WTC11 (cell line): Measurements from ENCODE around the gene EBF3. TPM values are rescaled to one million over a fixed set of nuclear protein-coding genes. Genes with fewer than 3 reads are reported as not detected.

Experiments
- ATAC-seq: fragments of 200-7000 bp; cut with Tn5 transposase; 2 replicates; pipeline ENCODE4 v1.10.0; 2021; ENCODE audit warnings: mild to moderate bottlenecking, moderate library complexity
- CTCF ChIA-PET: fragments of 300-600 bp; sonication (Branson Sonifier 250); formaldehyde crosslinking; loops from one replicate; lab custom pipeline; 2021; ENCODE audit warnings: antibody characterized with exemption; lab: Charles Lee
- POLR2A ChIA-PET: fragments of 350-600 bp; sonication (Branson Sonifier 250); formaldehyde crosslinking; loops from one replicate; lab custom pipeline; 2021; ENCODE audit warnings: antibody characterized with exemption; lab: Charles Lee
- DNase-seq: peaks from one replicate; pipeline ENCODE4 v3.0.0; 2021; ENCODE audit warnings: low spot score
- H3K27ac Mint-ChIP-seq: 2 replicates; pipeline ENCODE4 v1.8.0; 2021; ENCODE audit warnings: mixed read lengths
- H3K27me3 Mint-ChIP-seq: 2 replicates; pipeline ENCODE4 v1.8.0; 2021; ENCODE audit warnings: low read depth, mild to moderate bottlenecking, moderate library complexity, mixed read lengths
- H3K36me3 Mint-ChIP-seq: 2 replicates; pipeline ENCODE4 v1.8.0; 2021; ENCODE audit warnings: mixed read lengths
- H3K4me1 Mint-ChIP-seq: 2 replicates; pipeline ENCODE4 v1.8.0; 2022; ENCODE audit warnings: mixed read lengths
- H3K4me3 Mint-ChIP-seq: 2 replicates; pipeline ENCODE4 v1.8.0; 2021; ENCODE audit warnings: mild to moderate bottlenecking, moderate library complexity, mixed read lengths
- H3K9me3 Mint-ChIP-seq: 2 replicates; pipeline ENCODE4 v1.8.0; 2021; ENCODE audit warnings: mixed read lengths
- ATF1 ChIP-seq: sonication (generic); formaldehyde crosslinking; IDR thresholded peaks from 2 replicates; pipeline ENCODE4 v1.8.1; 2023; ENCODE audit warnings: mild to moderate bottlenecking, moderate library complexity, missing genetic modification reagents
- CREB1 ChIP-seq: sonication (generic); formaldehyde crosslinking; IDR thresholded peaks from 2 replicates; pipeline ENCODE4 v1.8.0; 2023; ENCODE audit warnings: mild to moderate bottlenecking, missing genetic modification reagents
- ELF4 ChIP-seq: sonication (generic); formaldehyde crosslinking; IDR thresholded peaks from 2 replicates; pipeline ENCODE4 v1.8.1; 2022; ENCODE audit warnings: low read depth, mild to moderate bottlenecking, moderate library complexity, missing genetic modification reagents
- JUN ChIP-seq: sonication (generic); formaldehyde crosslinking; IDR thresholded peaks from 2 replicates; pipeline ENCODE4 v1.8.0; 2023; ENCODE audit warnings: mild to moderate bottlenecking, missing genetic modification reagents
- KAT7 ChIP-seq: sonication (generic); formaldehyde crosslinking; IDR thresholded peaks from 2 replicates; pipeline ENCODE4 v1.8.1; 2023; ENCODE audit warnings: missing genetic modification reagents, mild to moderate bottlenecking, borderline replicate concordance
- MXD4 ChIP-seq: fragments of 250-450 bp; sonication (Bioruptor Pico); IDR thresholded peaks from 2 replicates; pipeline ENCODE4 v1.8.0; 2021; ENCODE audit warnings: mild to moderate bottlenecking, moderate library complexity, borderline replicate concordance
- NFYB ChIP-seq: sonication (generic); formaldehyde crosslinking; conservative IDR thresholded peaks from 2 replicates; pipeline ENCODE4 v1.8.0; 2022; ENCODE audit warnings: low read depth, missing genetic modification reagents
- PRRX2 ChIP-seq: fragments of 250-450 bp; sonication (Bioruptor Pico); IDR thresholded peaks from 2 replicates; pipeline ENCODE4 v1.8.0; 2021; ENCODE audit warnings: mild to moderate bottlenecking
- RELA ChIP-seq: sonication (generic); formaldehyde crosslinking; IDR thresholded peaks from 2 replicates; pipeline ENCODE4 v1.8.1; 2022; ENCODE audit warnings: missing genetic modification reagents, mild to moderate bottlenecking, borderline replicate concordance
- SMAD3 ChIP-seq: sonication (generic); formaldehyde crosslinking; IDR thresholded peaks from 2 replicates; pipeline ENCODE4 v1.8.0; 2022; ENCODE audit warnings: missing genetic modification reagents, mild to moderate bottlenecking, borderline replicate concordance
- SMAD4 ChIP-seq: sonication (generic); formaldehyde crosslinking; IDR thresholded peaks from 2 replicates; pipeline ENCODE4 v1.8.0; 2022; ENCODE audit warnings: mild to moderate bottlenecking, missing genetic modification reagents
- SP1 ChIP-seq: sonication (generic); formaldehyde crosslinking; conservative IDR thresholded peaks from 2 replicates; pipeline ENCODE4 v1.8.1; 2022; ENCODE audit warnings: missing genetic modification reagents
- TEAD1 ChIP-seq: sonication (generic); formaldehyde crosslinking; IDR thresholded peaks from 2 replicates; pipeline ENCODE4 v1.8.0; 2022; ENCODE audit warnings: mild to moderate bottlenecking, missing genetic modification reagents
- ZNF263 ChIP-seq: sonication (generic); formaldehyde crosslinking; IDR thresholded peaks from 2 replicates; pipeline ENCODE4 v1.8.1; 2022; ENCODE audit warnings: low read depth, mild to moderate bottlenecking, moderate library complexity, missing genetic modification reagents
- ZNF317 ChIP-seq: sonication (generic); formaldehyde crosslinking; IDR thresholded peaks from 2 replicates; pipeline ENCODE4 v1.8.1; 2023; ENCODE audit warnings: low read depth, mild to moderate bottlenecking, moderate library complexity, missing genetic modification reagents, borderline replicate concordance
- ZNF671 ChIP-seq: fragments of 250-450 bp; sonication (Bioruptor Pico); IDR thresholded peaks from 2 replicates; pipeline ENCODE4 v1.8.0; 2021; ENCODE audit warnings: mild to moderate bottlenecking
- total RNA-seq: library from RNA; stranded (reverse); gene quantifications from 3 replicates; pipeline ENCODE4 v1.2.3, GENCODE V29; 2021
- TF ChIP-seq, protein P1 (sequence below): fragments of 250-450 bp; sonication (Bioruptor Pico); IDR thresholded peaks from 2 replicates; pipeline ENCODE4 v1.9.0; 2021; ENCODE audit warnings: mild to moderate bottlenecking
- TF ChIP-seq, protein P2 (sequence below): sonication (generic); formaldehyde crosslinking; IDR thresholded peaks from 2 replicates; pipeline ENCODE4 v1.8.0; 2023; ENCODE audit warnings: mild to moderate bottlenecking, missing genetic modification reagents
- TF ChIP-seq, protein P3 (sequence below): sonication (generic); formaldehyde crosslinking; conservative IDR thresholded peaks from 2 replicates; pipeline ENCODE4 v1.8.1; 2022; ENCODE audit warnings: mild to moderate bottlenecking, missing genetic modification reagents
- TF ChIP-seq, protein P4 (sequence below): sonication (generic); formaldehyde crosslinking; IDR thresholded peaks from 2 replicates; pipeline ENCODE4 v1.8.0; 2022; ENCODE audit warnings: mild to moderate bottlenecking, missing genetic modification reagents
- TF ChIP-seq, protein P5 (sequence below): fragments of 250-450 bp; sonication (Bioruptor Pico); IDR thresholded peaks from 2 replicates; pipeline ENCODE4 v1.9.0; 2021; ENCODE audit warnings: mild to moderate bottlenecking
- TF ChIP-seq, protein P6 (sequence below): fragments of 250-450 bp; sonication (Bioruptor Pico); IDR thresholded peaks from 2 replicates; pipeline ENCODE4 v1.9.0; 2021; ENCODE audit warnings: moderate library complexity, mild to moderate bottlenecking, inconsistent platforms, borderline replicate concordance

The EBF3 gene
- total RNA-seq, 1 experiment from 2014 or later, result 1.2 TPM

DNA sequence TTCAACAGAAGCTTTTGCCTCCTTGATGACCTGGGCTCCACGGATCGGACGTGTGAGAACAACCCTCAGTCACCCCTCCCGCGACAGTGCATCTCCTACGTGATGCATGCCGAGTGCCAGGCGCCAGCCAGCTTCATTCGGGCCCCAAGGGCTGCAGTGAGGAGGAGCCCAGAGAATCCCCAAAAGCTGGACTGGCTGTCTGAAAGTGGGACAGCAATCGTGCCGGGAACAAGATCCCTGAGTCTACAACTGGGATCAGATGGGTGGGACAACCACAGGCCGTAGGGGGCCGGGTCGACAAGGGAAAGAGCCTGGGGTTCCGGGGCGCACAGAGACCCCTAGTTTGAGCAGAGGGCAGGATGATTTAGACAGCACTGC lies 27.2 kb downstream of the EBF3 start:
- no peak for TF ChIP-seq SP1 (CRISPR knock-in tag)
- TF ChIP-seq, protein P1, sequence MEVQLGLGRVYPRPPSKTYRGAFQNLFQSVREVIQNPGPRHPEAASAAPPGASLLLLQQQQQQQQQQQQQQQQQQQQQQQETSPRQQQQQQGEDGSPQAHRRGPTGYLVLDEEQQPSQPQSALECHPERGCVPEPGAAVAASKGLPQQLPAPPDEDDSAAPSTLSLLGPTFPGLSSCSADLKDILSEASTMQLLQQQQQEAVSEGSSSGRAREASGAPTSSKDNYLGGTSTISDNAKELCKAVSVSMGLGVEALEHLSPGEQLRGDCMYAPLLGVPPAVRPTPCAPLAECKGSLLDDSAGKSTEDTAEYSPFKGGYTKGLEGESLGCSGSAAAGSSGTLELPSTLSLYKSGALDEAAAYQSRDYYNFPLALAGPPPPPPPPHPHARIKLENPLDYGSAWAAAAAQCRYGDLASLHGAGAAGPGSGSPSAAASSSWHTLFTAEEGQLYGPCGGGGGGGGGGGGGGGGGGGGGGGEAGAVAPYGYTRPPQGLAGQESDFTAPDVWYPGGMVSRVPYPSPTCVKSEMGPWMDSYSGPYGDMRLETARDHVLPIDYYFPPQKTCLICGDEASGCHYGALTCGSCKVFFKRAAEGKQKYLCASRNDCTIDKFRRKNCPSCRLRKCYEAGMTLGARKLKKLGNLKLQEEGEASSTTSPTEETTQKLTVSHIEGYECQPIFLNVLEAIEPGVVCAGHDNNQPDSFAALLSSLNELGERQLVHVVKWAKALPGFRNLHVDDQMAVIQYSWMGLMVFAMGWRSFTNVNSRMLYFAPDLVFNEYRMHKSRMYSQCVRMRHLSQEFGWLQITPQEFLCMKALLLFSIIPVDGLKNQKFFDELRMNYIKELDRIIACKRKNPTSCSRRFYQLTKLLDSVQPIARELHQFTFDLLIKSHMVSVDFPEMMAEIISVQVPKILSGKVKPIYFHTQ (CRISPR knock-in tag), result no peak
- TF ChIP-seq SMAD4 (CRISPR knock-in tag), result no peak
- TF ChIP-seq, protein P2, sequence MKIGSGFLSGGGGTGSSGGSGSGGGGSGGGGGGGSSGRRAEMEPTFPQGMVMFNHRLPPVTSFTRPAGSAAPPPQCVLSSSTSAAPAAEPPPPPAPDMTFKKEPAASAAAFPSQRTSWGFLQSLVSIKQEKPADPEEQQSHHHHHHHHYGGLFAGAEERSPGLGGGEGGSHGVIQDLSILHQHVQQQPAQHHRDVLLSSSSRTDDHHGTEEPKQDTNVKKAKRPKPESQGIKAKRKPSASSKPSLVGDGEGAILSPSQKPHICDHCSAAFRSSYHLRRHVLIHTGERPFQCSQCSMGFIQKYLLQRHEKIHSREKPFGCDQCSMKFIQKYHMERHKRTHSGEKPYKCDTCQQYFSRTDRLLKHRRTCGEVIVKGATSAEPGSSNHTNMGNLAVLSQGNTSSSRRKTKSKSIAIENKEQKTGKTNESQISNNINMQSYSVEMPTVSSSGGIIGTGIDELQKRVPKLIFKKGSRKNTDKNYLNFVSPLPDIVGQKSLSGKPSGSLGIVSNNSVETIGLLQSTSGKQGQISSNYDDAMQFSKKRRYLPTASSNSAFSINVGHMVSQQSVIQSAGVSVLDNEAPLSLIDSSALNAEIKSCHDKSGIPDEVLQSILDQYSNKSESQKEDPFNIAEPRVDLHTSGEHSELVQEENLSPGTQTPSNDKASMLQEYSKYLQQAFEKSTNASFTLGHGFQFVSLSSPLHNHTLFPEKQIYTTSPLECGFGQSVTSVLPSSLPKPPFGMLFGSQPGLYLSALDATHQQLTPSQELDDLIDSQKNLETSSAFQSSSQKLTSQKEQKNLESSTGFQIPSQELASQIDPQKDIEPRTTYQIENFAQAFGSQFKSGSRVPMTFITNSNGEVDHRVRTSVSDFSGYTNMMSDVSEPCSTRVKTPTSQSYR (CRISPR knock-in tag), result no peak
- no peak for TF ChIP-seq TEAD1 (CRISPR knock-in tag)
- no peak for TF ChIP-seq ZNF317
- TF ChIP-seq NFYB, result no peak
- no peak for TF ChIP-seq ZNF671 (CRISPR knock-in tag)
- TF ChIP-seq PRRX2 (CRISPR knock-in tag), result no peak
- TF ChIP-seq ATF1, result no peak
- TF ChIP-seq, protein P3, sequence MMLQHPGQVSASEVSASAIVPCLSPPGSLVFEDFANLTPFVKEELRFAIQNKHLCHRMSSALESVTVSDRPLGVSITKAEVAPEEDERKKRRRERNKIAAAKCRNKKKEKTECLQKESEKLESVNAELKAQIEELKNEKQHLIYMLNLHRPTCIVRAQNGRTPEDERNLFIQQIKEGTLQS (CRISPR knock-in tag), result no peak
- TF ChIP-seq, protein P4, sequence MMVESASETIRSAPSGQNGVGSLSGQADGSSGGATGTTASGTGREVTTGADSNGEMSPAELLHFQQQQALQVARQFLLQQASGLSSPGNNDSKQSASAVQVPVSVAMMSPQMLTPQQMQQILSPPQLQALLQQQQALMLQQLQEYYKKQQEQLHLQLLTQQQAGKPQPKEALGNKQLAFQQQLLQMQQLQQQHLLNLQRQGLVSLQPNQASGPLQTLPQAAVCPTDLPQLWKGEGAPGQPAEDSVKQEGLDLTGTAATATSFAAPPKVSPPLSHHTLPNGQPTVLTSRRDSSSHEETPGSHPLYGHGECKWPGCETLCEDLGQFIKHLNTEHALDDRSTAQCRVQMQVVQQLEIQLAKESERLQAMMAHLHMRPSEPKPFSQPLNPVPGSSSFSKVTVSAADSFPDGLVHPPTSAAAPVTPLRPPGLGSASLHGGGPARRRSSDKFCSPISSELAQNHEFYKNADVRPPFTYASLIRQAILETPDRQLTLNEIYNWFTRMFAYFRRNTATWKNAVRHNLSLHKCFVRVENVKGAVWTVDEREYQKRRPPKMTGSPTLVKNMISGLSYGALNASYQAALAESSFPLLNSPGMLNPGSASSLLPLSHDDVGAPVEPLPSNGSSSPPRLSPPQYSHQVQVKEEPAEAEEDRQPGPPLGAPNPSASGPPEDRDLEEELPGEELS, result no peak
- no peak for TF ChIP-seq ELF4 (CRISPR knock-in tag)
- no peak for TF ChIP-seq KAT7
- TF ChIP-seq, protein P5, sequence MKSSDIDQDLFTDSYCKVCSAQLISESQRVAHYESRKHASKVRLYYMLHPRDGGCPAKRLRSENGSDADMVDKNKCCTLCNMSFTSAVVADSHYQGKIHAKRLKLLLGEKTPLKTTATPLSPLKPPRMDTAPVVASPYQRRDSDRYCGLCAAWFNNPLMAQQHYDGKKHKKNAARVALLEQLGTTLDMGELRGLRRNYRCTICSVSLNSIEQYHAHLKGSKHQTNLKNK, result no peak
- no peak for TF ChIP-seq RELA (CRISPR knock-in tag)
- TF ChIP-seq CREB1 (CRISPR knock-in tag), result no peak
- no peaks in the 10 kb centered on the region for H3K9me3 Mint-ChIP-seq
- no peak for ATAC-seq
- H3K4me1 Mint-ChIP-seq, result peaks cover 4% of the 10 kb centered on the region; the same call in 1 of the 2 replicates
- no peaks in the 10 kb centered on the region for H3K36me3 Mint-ChIP-seq
- no peaks in the 10 kb centered on the region; the same call in 1 of the 2 replicates for H3K27me3 Mint-ChIP-seq
- no peak overlapping the region for H3K27ac Mint-ChIP-seq
- no peak overlapping the region for H3K4me3 Mint-ChIP-seq
- POLR2A ChIA-PET, result no interaction called here
- no peak for DNase-seq
- CTCF ChIA-PET, result no interaction called here

DNA sequence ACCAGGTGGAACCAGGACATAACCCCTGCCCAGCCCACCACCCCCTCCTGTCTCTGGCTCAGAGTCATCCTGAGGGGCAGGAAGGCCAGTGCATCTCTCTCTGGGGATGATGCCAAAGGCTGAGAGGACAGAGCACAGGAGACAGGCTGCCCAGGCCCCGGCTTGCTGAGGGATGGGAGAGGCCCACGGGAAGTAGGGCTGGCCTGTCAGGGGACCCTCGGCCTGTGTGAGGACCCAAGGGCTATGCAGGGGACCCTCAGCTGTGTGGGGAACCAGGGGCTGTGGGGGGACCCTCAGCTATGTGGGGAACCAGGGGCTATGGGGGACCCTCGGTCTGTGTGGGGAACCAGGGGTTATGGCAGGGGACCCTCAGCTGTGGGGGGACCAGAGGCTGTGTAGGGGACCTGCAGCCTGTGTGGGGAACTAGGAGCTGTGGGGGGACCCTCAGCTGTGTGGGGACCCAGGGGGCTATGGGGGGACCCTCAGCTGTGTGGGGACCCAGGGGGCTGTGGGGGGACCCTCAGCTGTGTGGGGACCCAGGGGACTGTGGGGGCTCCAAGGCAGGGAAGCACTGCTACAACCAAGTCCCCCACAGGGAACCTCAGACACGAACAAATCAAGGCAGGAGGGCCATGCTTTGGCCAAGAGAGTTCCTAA lies 27.7 kb downstream of the EBF3 start:
- H3K9me3 Mint-ChIP-seq, result no peaks in the 10 kb centered on the region
- DNase-seq, result no peak
- ATAC-seq, result no peak
- no peak overlapping the region for H3K4me3 Mint-ChIP-seq
- H3K36me3 Mint-ChIP-seq, result no peaks in the 10 kb centered on the region
- no peaks in the 10 kb centered on the region; the same call in 1 of the 2 replicates for H3K27me3 Mint-ChIP-seq
- ChIA-PET POLR2A (no interaction called here), CTCF (no interaction called here)
- H3K4me1 Mint-ChIP-seq, result peaks cover 4% of the 10 kb centered on the region; the same call in 1 of the 2 replicates
- H3K27ac Mint-ChIP-seq, result no peak overlapping the region
- no peak for TF ChIP-seq SMAD3 (CRISPR knock-in tag)
- TF ChIP-seq ZNF263, result no peak
- no peak for TF ChIP-seq SP1 (CRISPR knock-in tag)
- TF ChIP-seq, protein P6, sequence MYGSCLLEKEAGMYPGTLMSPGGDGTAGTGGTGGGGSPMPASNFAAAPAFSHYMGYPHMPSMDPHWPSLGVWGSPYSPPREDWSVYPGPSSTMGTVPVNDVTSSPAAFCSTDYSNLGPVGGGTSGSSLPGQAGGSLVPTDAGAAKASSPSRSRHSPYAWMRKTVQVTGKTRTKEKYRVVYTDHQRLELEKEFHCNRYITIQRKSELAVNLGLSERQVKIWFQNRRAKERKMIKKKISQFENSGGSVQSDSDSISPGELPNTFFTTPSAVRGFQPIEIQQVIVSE (CRISPR knock-in tag), result no peak
- TF ChIP-seq, protein P2 (CRISPR knock-in tag), result no peak
- no peak for TF ChIP-seq JUN (CRISPR knock-in tag)
- TF ChIP-seq CREB1 (CRISPR knock-in tag), result no peak
- TF ChIP-seq MXD4 (CRISPR knock-in tag), result no peak
